HepG2 (cell line): Measurements from ENCODE around the gene C4B. TPM values are rescaled to one million over a fixed set of nuclear protein-coding genes. Genes with fewer than 3 reads are reported as not detected.

ENCODE experiments used
- BRD4 ChIP-seq: sonication (generic); formaldehyde crosslinking; IDR thresholded peaks from 2 replicates; pipeline ENCODE4 v1.4.0; 2020; ENCODE audit warnings: missing genetic modification reagents
- HNRNPL ChIP-seq: fragments of 200-400 bp; formaldehyde crosslinking; IDR thresholded peaks from 2 replicates; pipeline ENCODE4 v1.6.1; 2017; ENCODE audit warnings: mild to moderate bottlenecking, low read depth, low read length
- HNRNPLL ChIP-seq: fragments of 200-400 bp; formaldehyde crosslinking; IDR thresholded peaks from 2 replicates; pipeline ENCODE4 v1.6.1; 2017; ENCODE audit warnings: mild to moderate bottlenecking, low read depth, low read length; ENCODE audit not compliant: poor library complexity, severe bottlenecking
- JUNB ChIP-seq: sonication (generic); formaldehyde crosslinking; IDR thresholded peaks from 2 replicates; pipeline ENCODE4 v1.8.0; 2022; ENCODE audit warnings: missing genetic modification reagents, mild to moderate bottlenecking, borderline replicate concordance
- MBNL3 ChIP-seq: fragments of 250-450 bp; sonication (Bioruptor Pico); conservative IDR thresholded peaks from 2 replicates; pipeline ENCODE4 v1.8.0; 2022; ENCODE audit warnings: mild to moderate bottlenecking, inconsistent platforms
- RXRA ChIP-seq: sonication (generic); formaldehyde crosslinking; IDR thresholded peaks from 2 replicates; pipeline ENCODE4 v1.5.1; 2020; ENCODE audit warnings: missing genetic modification reagents
- ZC3H4 ChIP-seq: sonication (generic); formaldehyde crosslinking; IDR thresholded peaks from 2 replicates; pipeline ENCODE4 v1.4.0; 2020; ENCODE audit warnings: missing genetic modification reagents, borderline replicate concordance
- ZNF572 ChIP-seq: sonication (generic); formaldehyde crosslinking; IDR thresholded peaks from 2 replicates; pipeline ENCODE4 v1.5.1; 2020; ENCODE audit warnings: mild to moderate bottlenecking, missing genetic modification reagents
- ZNF605 ChIP-seq: sonication (generic); formaldehyde crosslinking; IDR thresholded peaks from 2 replicates; pipeline ENCODE4 v1.8.0; 2022; ENCODE audit warnings: mild to moderate bottlenecking, missing genetic modification reagents
- ZSCAN12 ChIP-seq: sonication (generic); formaldehyde crosslinking; IDR thresholded peaks from 2 replicates; pipeline ENCODE4 v1.9.0; 2021; ENCODE audit warnings: mild to moderate bottlenecking, missing genetic modification reagents
- polyA plus RNA-seq, 8 experiments: library from polyadenylated mRNA; depleted of rRNA in 3 of 8; stranded (reverse) in 7 of 8; unstranded in 1 of 8; fragments of >200 nt; fragmentation: Illumina TruSeq in 4 of 8; extraction: Trizol in 4 of 8; gene quantifications; 2 replicates each; pipeline versions ENCODE4 v1.2.1 to v1.2.3, GENCODE V29; 2011 to 2016; ENCODE audit warnings: low read depth in 4 of 8, missing spikeins in 1 of 8, mixed read lengths in 1 of 8; ENCODE audit not compliant: insufficient read depth in 1 of 8
- total RNA-seq, 5 experiments: library from RNA; depleted of rRNA; stranded (reverse); fragments of >200 nt; fragmentation: Illumina TruSeq; extraction: Trizol; gene quantifications; 2 replicates each; pipeline ENCODE4 v1.2.3, GENCODE V29; 2016; ENCODE audit warnings: low read depth in 1 of 5
- TF ChIP-seq, protein P1 (sequence below): sonication (generic); formaldehyde crosslinking; IDR thresholded peaks from 2 replicates; pipeline ENCODE4 v1.5.0; 2020; ENCODE audit warnings: mild to moderate bottlenecking, missing genetic modification reagents
- TF ChIP-seq, protein P2 (sequence below): sonication (generic); formaldehyde crosslinking; IDR thresholded peaks from 2 replicates; pipeline ENCODE4 v1.4.0; 2020; ENCODE audit warnings: missing genetic modification reagents, borderline replicate concordance
- TF ChIP-seq, protein P3 (sequence below): sonication (generic); formaldehyde crosslinking; IDR thresholded peaks from 2 replicates; pipeline ENCODE4 v1.4.0; 2020; ENCODE audit warnings: mild to moderate bottlenecking, missing genetic modification reagents
- TF ChIP-seq, protein P4 (sequence below): sonication (generic); formaldehyde crosslinking; IDR thresholded peaks from 2 replicates; pipeline ENCODE4 v1.4.0; 2020; ENCODE audit warnings: missing genetic modification reagents
- TF ChIP-seq, protein P5 (sequence below): IDR thresholded peaks from 2 replicates; pipeline ENCODE4 v1.6.1; 2012; ENCODE audit warnings: low read length, improper control_type of control experiment

Gene C4B
- total and polyA plus RNA-seq, 2 of the 13 experiments (the other 11 are each of a cell fraction or from before 2014, with no cell fraction given) = 167 to 538 TPM

DNA sequence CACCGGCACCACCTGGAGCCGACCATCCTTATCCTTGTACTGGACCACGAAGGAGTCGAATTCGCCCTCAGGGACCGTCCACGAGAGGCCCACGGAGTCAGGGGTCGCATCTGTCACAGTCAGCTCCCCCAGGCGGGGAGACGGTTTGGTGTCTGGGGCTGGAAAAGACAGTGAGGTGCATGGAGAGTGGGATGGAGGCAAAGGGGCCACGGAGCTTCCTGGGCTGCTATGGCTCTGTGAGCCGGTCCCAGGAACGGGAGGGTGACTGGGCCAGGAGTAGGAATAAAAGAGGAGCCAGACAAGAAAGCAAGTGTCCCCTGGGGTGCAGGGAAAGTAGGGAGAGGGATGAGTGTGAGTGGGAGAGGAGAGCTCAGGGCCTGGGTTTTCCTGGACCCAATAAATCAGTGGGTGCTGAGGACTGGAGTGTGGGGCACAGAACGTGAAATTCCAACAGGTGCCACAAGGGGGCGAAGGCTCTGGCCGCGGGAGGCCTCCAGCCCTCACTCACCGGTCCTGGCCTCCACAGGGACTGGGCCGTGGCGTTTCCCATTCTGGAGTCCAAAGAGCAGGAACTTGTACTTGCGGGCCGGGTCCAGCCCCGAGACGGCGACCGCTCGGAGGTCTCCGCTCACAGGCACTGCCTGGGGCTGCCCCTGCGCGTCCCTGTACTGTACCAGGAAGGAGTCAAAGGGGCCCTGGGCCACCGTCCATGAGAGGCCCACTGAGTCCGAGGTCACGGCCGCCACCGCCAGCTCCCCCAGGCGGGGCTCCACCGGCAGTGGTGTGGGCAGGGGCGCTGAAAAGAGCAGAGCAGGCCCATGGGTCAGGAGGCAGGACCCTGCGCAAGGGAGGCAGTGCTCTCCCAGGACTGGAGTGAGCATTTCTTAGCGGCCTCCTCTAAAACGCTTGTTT, 33.5 kb downstream of the C4B start (continued):
- TF ChIP-seq, protein P1, sequence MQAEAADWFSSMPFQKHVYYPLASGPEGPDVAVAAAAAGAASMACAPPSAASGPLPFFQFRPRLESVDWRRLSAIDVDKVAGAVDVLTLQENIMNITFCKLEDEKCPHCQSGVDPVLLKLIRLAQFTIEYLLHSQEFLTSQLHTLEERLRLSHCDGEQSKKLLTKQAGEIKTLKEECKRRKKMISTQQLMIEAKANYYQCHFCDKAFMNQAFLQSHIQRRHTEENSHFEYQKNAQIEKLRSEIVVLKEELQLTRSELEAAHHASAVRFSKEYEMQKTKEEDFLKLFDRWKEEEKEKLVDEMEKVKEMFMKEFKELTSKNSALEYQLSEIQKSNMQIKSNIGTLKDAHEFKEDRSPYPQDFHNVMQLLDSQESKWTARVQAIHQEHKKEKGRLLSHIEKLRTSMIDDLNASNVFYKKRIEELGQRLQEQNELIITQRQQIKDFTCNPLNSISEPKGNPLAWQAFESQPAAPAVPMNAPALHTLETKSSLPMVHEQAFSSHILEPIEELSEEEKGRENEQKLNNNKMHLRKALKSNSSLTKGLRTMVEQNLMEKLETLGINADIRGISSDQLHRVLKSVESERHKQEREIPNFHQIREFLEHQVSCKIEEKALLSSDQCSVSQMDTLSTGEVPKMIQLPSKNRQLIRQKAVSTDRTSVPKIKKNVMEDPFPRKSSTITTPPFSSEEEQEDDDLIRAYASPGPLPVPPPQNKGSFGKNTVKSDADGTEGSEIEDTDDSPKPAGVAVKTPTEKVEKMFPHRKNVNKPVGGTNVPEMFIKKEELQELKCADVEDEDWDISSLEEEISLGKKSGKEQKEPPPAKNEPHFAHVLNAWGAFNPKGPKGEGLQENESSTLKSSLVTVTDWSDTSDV (CRISPR knock-in tag) = 0 out of 2 replicates have a peak, but pooled peaks have one; percentile 57
- TF ChIP-seq JUNB (no peak), BRD4 (CRISPR knock-in tag) (peak; percentile 87; the same call in 1 of the 2 replicates), ZNF605 (CRISPR knock-in tag) (peak; percentile 87; the same call in 1 of the 2 replicates), RXRA (CRISPR knock-in tag) (peak; percentile 81), ZNF572 (CRISPR knock-in tag) (peak; percentile 71; the same call in 1 of the 2 replicates), MBNL3 (CRISPR knock-in tag) (no peak), HNRNPLL (peak; percentile 60), ZSCAN12 (CRISPR knock-in tag) (peak; percentile 85; the same call in 1 of the 2 replicates), HNRNPL (peak; percentile 42; the same call in 1 of the 2 replicates), ZC3H4 (no peak; the same call in 1 of the 2 replicates)
- TF ChIP-seq, protein P2, sequence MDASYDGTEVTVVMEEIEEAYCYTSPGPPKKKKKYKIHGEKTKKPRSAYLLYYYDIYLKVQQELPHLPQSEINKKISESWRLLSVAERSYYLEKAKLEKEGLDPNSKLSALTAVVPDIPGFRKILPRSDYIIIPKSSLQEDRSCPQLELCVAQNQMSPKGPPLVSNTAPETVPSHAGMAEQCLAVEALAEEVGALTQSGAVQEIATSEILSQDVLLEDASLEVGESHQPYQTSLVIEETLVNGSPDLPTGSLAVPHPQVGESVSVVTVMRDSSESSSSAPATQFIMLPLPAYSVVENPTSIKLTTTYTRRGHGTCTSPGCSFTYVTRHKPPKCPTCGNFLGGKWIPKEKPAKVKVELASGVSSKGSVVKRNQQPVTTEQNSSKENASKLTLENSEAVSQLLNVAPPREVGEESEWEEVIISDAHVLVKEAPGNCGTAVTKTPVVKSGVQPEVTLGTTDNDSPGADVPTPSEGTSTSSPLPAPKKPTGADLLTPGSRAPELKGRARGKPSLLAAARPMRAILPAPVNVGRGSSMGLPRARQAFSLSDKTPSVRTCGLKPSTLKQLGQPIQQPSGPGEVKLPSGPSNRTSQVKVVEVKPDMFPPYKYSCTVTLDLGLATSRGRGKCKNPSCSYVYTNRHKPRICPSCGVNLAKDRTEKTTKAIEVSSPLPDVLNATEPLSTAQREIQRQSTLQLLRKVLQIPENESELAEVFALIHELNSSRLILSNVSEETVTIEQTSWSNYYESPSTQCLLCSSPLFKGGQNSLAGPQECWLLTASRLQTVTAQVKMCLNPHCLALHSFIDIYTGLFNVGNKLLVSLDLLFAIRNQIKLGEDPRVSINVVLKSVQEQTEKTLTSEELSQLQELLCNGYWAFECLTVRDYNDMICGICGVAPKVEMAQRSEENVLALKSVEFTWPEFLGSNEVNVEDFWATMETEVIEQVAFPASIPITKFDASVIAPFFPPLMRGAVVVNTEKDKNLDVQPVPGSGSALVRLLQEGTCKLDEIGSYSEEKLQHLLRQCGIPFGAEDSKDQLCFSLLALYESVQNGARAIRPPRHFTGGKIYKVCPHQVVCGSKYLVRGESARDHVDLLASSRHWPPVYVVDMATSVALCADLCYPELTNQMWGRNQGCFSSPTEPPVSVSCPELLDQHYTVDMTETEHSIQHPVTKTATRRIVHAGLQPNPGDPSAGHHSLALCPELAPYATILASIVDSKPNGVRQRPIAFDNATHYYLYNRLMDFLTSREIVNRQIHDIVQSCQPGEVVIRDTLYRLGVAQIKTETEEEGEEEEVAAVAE (CRISPR knock-in tag) = peak; percentile 49; the same call in 1 of the 2 replicates
- TF ChIP-seq, protein P3, sequence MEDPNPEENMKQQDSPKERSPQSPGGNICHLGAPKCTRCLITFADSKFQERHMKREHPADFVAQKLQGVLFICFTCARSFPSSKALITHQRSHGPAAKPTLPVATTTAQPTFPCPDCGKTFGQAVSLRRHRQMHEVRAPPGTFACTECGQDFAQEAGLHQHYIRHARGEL (CRISPR knock-in tag) = no peak
- TF ChIP-seq, protein P4, sequence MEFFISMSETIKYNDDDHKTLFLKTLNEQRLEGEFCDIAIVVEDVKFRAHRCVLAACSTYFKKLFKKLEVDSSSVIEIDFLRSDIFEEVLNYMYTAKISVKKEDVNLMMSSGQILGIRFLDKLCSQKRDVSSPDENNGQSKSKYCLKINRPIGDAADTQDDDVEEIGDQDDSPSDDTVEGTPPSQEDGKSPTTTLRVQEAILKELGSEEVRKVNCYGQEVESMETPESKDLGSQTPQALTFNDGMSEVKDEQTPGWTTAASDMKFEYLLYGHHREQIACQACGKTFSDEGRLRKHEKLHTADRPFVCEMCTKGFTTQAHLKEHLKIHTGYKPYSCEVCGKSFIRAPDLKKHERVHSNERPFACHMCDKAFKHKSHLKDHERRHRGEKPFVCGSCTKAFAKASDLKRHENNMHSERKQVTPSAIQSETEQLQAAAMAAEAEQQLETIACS (CRISPR knock-in tag) = peak; percentile 26; the same call in 1 of the 2 replicates
- TF ChIP-seq, protein P5, sequence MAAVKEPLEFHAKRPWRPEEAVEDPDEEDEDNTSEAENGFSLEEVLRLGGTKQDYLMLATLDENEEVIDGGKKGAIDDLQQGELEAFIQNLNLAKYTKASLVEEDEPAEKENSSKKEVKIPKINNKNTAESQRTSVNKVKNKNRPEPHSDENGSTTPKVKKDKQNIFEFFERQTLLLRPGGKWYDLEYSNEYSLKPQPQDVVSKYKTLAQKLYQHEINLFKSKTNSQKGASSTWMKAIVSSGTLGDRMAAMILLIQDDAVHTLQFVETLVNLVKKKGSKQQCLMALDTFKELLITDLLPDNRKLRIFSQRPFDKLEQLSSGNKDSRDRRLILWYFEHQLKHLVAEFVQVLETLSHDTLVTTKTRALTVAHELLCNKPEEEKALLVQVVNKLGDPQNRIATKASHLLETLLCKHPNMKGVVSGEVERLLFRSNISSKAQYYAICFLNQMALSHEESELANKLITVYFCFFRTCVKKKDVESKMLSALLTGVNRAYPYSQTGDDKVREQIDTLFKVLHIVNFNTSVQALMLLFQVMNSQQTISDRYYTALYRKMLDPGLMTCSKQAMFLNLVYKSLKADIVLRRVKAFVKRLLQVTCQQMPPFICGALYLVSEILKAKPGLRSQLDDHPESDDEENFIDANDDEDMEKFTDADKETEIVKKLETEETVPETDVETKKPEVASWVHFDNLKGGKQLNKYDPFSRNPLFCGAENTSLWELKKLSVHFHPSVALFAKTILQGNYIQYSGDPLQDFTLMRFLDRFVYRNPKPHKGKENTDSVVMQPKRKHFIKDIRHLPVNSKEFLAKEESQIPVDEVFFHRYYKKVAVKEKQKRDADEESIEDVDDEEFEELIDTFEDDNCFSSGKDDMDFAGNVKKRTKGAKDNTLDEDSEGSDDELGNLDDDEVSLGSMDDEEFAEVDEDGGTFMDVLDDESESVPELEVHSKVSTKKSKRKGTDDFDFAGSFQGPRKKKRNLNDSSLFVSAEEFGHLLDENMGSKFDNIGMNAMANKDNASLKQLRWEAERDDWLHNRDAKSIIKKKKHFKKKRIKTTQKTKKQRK = no peak
